UCSD-AML1 (cell line): ENCODE results near the gene ANXA2.

ENCODE experiments used
- DNase-seq: peaks from one replicate; lab custom pipeline; 2025; ENCODE audit not compliant: unreplicated experiment; lab: John Stamatoyannopoulos, UW

The ANXA2 gene

DNA sequence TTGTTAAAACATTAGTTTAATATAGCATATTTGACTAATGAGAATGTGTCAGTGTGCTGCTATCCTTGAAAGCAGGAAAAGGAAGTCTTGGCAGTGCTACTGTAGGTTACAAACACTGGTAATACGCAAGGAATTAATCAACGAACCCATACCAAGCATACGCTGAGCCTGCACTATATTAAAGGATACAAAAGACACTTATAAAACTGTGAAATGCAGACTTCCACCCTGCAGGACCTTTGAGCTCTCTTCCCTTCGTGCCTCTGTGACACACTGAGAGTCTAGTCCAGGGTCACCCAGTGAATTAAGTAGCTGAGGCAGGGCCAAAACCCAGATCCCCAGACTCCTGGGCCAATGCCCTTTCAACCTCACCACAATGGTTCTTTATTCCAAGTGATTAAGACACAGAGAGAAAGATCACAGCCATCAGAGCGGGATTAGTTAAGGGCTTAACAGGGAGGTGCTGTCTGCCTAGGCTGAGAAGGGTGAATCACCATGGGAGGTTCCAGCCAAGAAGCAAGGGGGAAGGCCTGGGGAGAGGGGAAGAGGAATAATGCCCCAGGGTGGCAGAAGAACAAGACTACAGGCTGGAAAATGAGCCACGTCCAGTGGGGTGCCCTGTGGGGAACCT lies 6.8 kb downstream of the ANXA2 start:
- no peak for DNase-seq

- no peak for DNase-seq
Observed at GRCh38 chr15:60390231-60390630, 7.6 kb downstream of the ANXA2 start.

DNA sequence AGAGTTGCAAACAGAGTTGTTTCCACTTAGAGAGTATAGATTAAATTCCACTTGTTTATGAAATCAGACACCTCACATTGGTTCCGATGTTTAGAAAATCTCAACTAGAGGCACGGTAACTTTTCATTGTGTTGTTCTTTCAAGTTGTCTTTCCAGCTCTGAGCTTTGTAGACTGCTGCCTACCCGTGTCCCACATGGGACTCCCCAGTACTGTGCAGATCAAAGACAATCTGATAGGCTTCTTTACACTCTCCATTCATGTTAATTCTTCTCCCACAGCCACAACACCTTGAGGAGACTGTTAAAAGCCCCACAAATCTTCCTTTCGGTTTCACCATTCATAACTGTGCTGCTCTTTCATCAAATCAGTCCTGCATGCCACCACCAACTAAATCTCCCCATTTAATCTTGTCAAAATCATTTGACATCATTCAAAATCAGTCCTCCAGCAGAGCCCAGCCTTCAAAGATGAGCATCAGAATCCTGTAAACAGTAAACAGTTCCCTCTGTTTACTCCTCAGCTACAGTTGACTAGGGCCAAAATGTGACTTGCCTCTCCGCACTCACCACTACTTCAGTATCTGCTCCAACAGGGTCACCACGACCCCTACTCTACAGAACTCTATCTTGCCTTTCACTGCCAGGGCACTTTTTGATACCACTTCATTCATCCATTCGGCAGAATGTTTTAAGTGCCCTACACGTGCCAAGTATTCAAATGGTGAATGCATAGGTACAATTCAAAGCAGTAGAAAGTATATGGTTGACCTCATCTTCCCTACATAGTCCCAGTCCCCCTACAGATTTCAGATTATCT lies 8.3 kb downstream of the ANXA2 start:
- DNase-seq, result no peak

- no peak for DNase-seq
Observed at GRCh38 chr15:60387321-60387720, 10.5 kb downstream of the ANXA2 start.

DNA sequence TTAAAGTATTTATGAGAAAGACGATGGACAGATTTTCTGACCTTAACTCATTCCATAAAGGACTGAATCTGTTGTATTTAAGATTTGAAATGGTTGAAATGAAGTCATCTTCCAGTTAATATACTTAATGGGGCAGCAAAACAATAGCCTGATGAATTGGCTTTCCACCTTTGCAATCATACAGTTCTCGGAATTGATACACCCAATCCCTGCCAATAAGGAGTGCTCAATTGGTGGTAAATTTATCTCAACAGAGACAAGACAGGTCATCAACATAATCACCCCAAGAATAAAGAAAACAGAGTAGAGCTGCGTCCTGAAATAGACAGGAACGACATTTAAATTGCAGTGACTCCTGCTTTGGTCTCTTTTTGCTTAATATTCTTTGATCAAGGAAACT lies 11.2 kb downstream of the ANXA2 start:
- DNase-seq, result no peak

- DNase-seq, result no peak
Observed at GRCh38 chr15:60385620-60386552, 11.9 kb downstream of the ANXA2 start.

DNA sequence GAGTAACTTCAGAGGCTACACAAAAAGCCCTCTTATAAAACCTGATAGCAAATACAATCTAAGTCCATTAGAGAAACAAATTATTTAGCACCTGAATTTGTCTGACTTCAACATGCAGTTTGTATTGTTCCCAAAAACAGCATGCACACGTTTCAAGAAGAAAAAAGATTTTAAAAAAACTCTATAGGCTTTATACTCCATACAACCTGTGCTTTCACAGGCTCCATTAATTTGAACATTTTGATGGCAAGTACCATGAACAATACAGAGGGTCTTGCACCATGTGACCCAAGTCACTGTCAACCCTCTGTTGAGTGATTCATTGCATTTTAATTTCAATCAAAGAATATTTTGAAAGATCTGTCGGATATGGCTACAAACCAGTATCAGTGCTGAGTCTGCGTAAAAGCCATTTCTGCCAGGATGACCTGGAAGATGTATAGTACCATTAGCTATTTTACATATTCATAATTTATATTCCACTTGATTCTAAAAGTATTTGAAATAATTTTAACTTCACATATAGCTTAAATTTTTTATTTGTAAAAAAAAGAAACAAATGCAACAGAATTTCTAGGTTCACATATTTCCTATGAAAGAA lies 13.2 kb downstream of the ANXA2 start:
- DNase-seq, result no peak

- DNase-seq, result no peak
Observed at GRCh38 chr15:60384053-60384452, 13.7 kb downstream of the ANXA2 start.

GRCh38 chr15:60382773-60383674 lies 14.8 kb downstream of the ANXA2 start:
- no peak for DNase-seq

DNA sequence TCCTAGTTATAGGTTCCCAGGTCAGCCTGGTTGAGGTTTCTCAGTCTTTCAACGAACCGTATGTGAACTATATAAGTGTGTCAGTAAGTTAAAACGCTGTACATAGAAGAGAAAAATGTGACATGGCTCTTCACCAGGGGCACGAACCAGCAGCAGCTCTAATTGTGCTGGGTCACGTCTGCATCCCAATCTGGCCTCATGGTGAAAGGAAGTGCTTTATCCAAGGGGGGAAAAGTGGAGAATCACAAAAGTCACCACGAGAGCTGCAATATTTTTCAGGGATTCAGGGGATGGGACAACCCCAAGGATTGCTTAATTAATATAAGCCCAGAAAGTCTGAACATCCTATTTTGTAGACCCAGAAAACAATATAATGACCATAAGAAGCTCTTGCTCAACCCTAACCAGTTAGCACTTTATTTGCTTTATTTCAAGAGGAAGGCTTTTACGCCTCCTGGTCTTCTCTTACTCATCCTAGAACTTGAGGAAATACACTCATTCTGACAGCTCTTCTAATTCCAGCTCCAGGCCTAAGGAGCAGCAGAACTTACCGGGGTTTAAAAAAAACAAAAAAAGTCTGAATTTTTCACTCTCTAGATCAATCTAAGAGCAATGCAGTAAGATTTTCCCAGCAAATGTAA lies 16.5 kb downstream of the ANXA2 start:
- no peak for DNase-seq

DNA sequence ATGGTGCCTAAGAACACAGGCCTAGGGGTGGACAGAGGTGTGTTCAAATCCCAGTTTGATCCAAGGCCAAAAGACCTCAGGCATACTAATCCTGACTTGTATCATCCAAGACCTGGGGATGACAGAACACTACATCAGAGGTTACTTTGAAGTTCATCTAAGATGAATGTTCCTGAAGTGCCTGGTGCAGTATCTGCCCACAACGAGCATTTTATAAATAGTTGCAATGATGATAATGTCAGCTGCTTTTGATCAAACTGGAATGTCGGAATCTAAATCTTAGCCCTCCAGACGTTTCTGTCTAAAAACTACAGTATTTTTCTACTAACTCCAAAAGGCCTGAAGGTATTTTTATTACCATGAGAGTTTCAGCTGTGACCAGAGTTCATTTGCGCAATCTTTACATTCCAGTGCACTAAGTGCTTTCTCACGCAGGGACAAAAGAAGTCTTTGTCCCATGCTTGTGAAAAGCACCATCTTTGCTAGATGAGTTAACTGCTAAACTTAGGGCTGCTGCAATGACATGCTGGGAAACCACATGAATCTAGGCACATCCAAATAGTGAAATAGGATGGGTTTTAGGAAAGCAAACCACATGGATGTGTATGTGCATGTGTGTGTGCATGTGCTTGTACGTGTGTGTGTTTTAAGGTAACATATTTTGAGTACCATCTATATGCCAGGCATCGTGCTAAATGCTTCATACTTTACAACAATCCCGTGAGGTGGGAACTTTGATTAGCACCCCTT lies 18.1 kb downstream of the ANXA2 start:
- DNase-seq, result no peak

- DNase-seq, result no peak
Observed at GRCh38 chr15:60379185-60379524, 18.6 kb downstream of the ANXA2 start.

- no peak for DNase-seq
Observed at GRCh38 chr15:60376677-60377095, 21.1 kb downstream of the ANXA2 start.

DNA sequence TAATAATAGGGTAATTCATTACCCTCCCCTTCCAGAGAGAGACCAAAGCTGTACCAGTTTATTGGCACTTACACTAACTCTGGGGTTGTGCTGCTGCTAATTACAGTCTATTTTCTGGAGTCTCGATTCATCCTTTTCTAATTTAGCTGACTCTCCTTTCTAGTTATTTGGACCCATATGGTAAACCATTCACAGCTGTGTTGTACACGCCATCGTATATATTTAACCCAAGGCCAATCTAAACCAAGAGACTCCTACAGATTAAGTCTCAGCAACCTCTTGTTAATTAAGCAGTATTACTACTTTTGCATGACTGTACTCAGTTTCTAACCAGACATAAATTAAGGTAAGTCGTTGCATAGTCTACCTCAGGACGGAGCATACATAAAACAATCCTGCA lies 22.5 kb downstream of the ANXA2 start:
- no peak for DNase-seq

GRCh38 chr15:60374628-60375081 lies 23.1 kb downstream of the ANXA2 start:
- DNase-seq, result no peak

GRCh38 chr15:60374209-60374608 lies 23.6 kb downstream of the ANXA2 start:
- DNase-seq, result no peak

- no peak for DNase-seq
Observed at GRCh38 chr15:60373745-60374144, 24.0 kb downstream of the ANXA2 start.

DNA sequence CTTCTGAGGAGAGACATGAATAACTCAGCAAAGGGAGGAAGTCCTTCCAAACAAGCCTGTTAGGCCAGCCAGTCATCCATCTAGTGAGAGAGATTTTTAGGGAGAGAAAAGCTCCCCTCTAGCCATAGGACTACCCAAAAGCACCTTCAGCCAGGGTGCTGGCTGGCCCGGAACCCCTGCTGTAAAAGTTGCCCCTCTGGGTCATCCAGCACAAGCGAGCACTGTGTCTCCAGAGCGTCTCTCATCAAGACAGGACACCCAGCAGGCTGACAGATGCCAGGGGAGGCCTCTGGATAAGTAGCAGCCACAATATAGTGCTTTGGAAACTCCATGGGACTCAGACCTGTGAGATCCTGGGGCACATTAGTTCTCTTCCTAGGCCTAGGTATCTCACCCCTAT lies 24.5 kb downstream of the ANXA2 start:
- DNase-seq, result no peak

GRCh38 chr15:60372756-60373155 lies 25.0 kb downstream of the ANXA2 start:
- DNase-seq, result no peak
